COLO668 (cell line): Measurements from ENCODE around the gene CAP1.
A peak's percentile ranks its signal among the peaks of the same experiment; 100 is the strongest.
"Not testable (repeated sequence)": the region's sequence is repeated elsewhere in the genome, so short reads cannot be mapped to it uniquely, and the experiment has no call there.

ENCODE experiments used
- DNase-seq: peaks from one replicate; lab custom pipeline; 2025; ENCODE audit not compliant: unreplicated experiment; lab: John Stamatoyannopoulos, UW

CAP1 gene

GRCh38 chr1:40040511-40041465, at the start of gene CAP1:
Gene CAP1 (plus strand): TSS chr1:40040729. CDS start chr1:40059347, 18,618 bp downstream.
- DNase-seq = peak; percentile 100

- no peak for DNase-seq
These were observed 48.3 kb upstream of the CAP1 start for GRCh38 chr1:39992234-39992633.

- DNase-seq = no peak
These were observed 47.6 kb upstream of the CAP1 start for GRCh38 chr1:39992888-39993287.

- no peak for DNase-seq
These were observed 44.5 kb upstream of the CAP1 start for GRCh38 chr1:39995973-39996393.

GRCh38 chr1:39996396-39997004, 44.0 kb upstream of the CAP1 start:
- DNase-seq = no peak

- DNase-seq = no peak
These were observed 39.1 kb upstream of the CAP1 start for GRCh38 chr1:40001456-40001855.

GRCh38 chr1:40003156-40004093, 37.1 kb upstream of the CAP1 start:
- no peak for DNase-seq

- DNase-seq = no peak
These were observed 35.7 kb upstream of the CAP1 start for GRCh38 chr1:40004857-40005256.

GRCh38 chr1:40007481-40008034, 33.0 kb upstream of the CAP1 start:
- not testable (repeated sequence) for DNase-seq

GRCh38 chr1:40011198-40011597, 29.3 kb upstream of the CAP1 start:
- no peak for DNase-seq

GRCh38 chr1:40014253-40014706, 26.2 kb upstream of the CAP1 start:
- no peak for DNase-seq

GRCh38 chr1:40014812-40015594, 25.5 kb upstream of the CAP1 start:
- no peak for DNase-seq

- no peak for DNase-seq
These were observed 22.5 kb upstream of the CAP1 start for GRCh38 chr1:40017951-40018575.

GRCh38 chr1:40020447-40021085, 20.0 kb upstream of the CAP1 start:
- no peak for DNase-seq

- no peak for DNase-seq
These were observed 17.1 kb upstream of the CAP1 start for GRCh38 chr1:40023379-40023944.

GRCh38 chr1:40024671-40025070, 15.9 kb upstream of the CAP1 start:
- DNase-seq = no peak

- no peak for DNase-seq
These were observed 12.9 kb upstream of the CAP1 start for GRCh38 chr1:40027647-40028046.

GRCh38 chr1:40029608-40030007, 10.9 kb upstream of the CAP1 start:
- DNase-seq = no peak
